Neural cell (in vitro differentiated cells): ENCODE data around the gene ARHGAP10. TPM values are rescaled to one million over a fixed set of nuclear protein-coding genes. Genes with fewer than 3 reads are reported as not detected.

Experiments used
- H2AFZ ChIP-seq: fragments of 200-600, 300-800 bp; sonication (generic), shearing (Covaris generic); 2 replicates; pipeline ENCODE4 v1.6.0; 2014; ENCODE audit warnings: low read depth, mild to moderate bottlenecking, antibody characterized with exemption, low read length, moderate library complexity
- H3F3A ChIP-seq: fragments of 200-600 bp; shearing (Covaris generic); 2 replicates; pipeline ENCODE4 v1.6.1; 2016; ENCODE audit warnings: mild to moderate bottlenecking, moderate library complexity, mixed read lengths, antibody characterized with exemption, low read length; ENCODE audit not compliant: insufficient read depth, poor library complexity, severe bottlenecking
- H3K27ac ChIP-seq: fragments of 200-600, 300-800 bp; sonication (generic), shearing (Covaris generic); 2 replicates; pipeline ENCODE4 v1.5.1; 2014; ENCODE audit warnings: mild to moderate bottlenecking, low read length, moderate library complexity
- H3K27me3 ChIP-seq: fragments of 300-800, 200-600 bp; sonication (generic), shearing (Covaris generic); 2 replicates; pipeline ENCODE4 v1.6.0; 2014; ENCODE audit warnings: mild to moderate bottlenecking, low read depth, low read length, moderate library complexity; ENCODE audit not compliant: insufficient read depth
- H3K36me3 ChIP-seq: fragments of 300-800, 200-600 bp; sonication (generic), shearing (Covaris generic); 2 replicates; pipeline ENCODE4 v1.5.1; 2014; ENCODE audit warnings: mild to moderate bottlenecking, antibody characterized with exemption, low read length, moderate library complexity; ENCODE audit not compliant: insufficient read depth
- H3K4me2 ChIP-seq: fragments of 300-800, 200-600 bp; sonication (generic), shearing (Covaris generic); 2 replicates; pipeline ENCODE4 v1.6.0; 2014; ENCODE audit warnings: mild to moderate bottlenecking, low read length
- H3K4me3 ChIP-seq: fragments of 300-800, 200-600 bp; sonication (generic), shearing (Covaris generic); 2 replicates; pipeline ENCODE4 v1.5.1; 2014; ENCODE audit warnings: mild to moderate bottlenecking, low read length, moderate library complexity
- H3K79me2 ChIP-seq: fragments of 200-600 bp; shearing (Covaris generic); replicated peaks from 2 replicates; pipeline ENCODE4 v1.6.0; 2014; ENCODE audit warnings: mild to moderate bottlenecking, low read length, moderate library complexity; ENCODE audit not compliant: insufficient read depth
- H3K9ac ChIP-seq: fragments of 300-800, 200-600 bp; sonication (generic), shearing (Covaris generic); 2 replicates; pipeline ENCODE4 v1.6.1; 2016; ENCODE audit warnings: mild to moderate bottlenecking, low read length, mixed read lengths
- H3K9me2 ChIP-seq: fragments of 200-600 bp; shearing (Covaris generic); 2 replicates; pipeline ENCODE4 v1.6.1; 2016; ENCODE audit warnings: mild to moderate bottlenecking, low read length, mixed read lengths; ENCODE audit not compliant: insufficient read depth
- H3K9me3 ChIP-seq: fragments of 200-600, 300-800 bp; sonication (generic), shearing (Covaris generic); 2 replicates; pipeline ENCODE4 v1.6.1; 2016; ENCODE audit warnings: mild to moderate bottlenecking, mixed run types, low read length, moderate library complexity, mixed read lengths
- H4K20me1 ChIP-seq: fragments of 200-600 bp; shearing (Covaris generic); 2 replicates; pipeline ENCODE4 v1.6.1; 2016; ENCODE audit warnings: mild to moderate bottlenecking, mixed run types; ENCODE audit not compliant: insufficient read depth
- CTCF ChIP-seq: fragments of 450-650 bp; IDR thresholded peaks from 2 replicates; pipeline ENCODE4 v1.5.1; 2014; ENCODE audit warnings: antibody characterized with exemption, mild to moderate bottlenecking, moderate library complexity; ENCODE audit not compliant: poor library complexity, severe bottlenecking
- EP300 ChIP-seq: fragments of 450-650 bp; conservative IDR thresholded peaks from 2 replicates; pipeline ENCODE4 v1.6.1; 2014; ENCODE audit warnings: antibody characterized with exemption, mild to moderate bottlenecking, moderate library complexity; ENCODE audit not compliant: poor library complexity, severe bottlenecking
- EZH2 ChIP-seq: fragments of 200-600, 300-800 bp; shearing (Covaris generic), sonication (generic); IDR thresholded peaks from 2 replicates; pipeline ENCODE4 v1.6.1; 2014; ENCODE audit warnings: antibody characterized with exemption, low read length, borderline replicate concordance, mild to moderate bottlenecking; ENCODE audit not compliant: insufficient read depth, poor library complexity, severe bottlenecking
- MXI1 ChIP-seq: fragments of 450-650 bp; conservative IDR thresholded peaks from 2 replicates; pipeline ENCODE4 v1.6.1; 2014; ENCODE audit warnings: antibody characterized with exemption, mild to moderate bottlenecking; ENCODE audit not compliant: poor library complexity, severe bottlenecking
- POLR2AphosphoS5 ChIP-seq: IDR thresholded peaks from 2 replicates; pipeline ENCODE4 v1.6.1; 2012
- RAD21 ChIP-seq: fragments of 450-650 bp; conservative IDR thresholded peaks from 2 replicates; pipeline ENCODE4 v1.6.1; 2014; ENCODE audit warnings: antibody characterized with exemption, mild to moderate bottlenecking, moderate library complexity
- REST ChIP-seq: IDR thresholded peaks from 2 replicates; pipeline ENCODE4 v1.6.1; 2012; ENCODE audit warnings: borderline replicate concordance
- SMC3 ChIP-seq: fragments of 450-650 bp; conservative IDR thresholded peaks from 2 replicates; pipeline ENCODE4 v1.6.1; 2014; ENCODE audit warnings: antibody characterized with exemption, mild to moderate bottlenecking, moderate library complexity; ENCODE audit not compliant: poor library complexity
- TAF1 ChIP-seq: IDR thresholded peaks from 2 replicates; pipeline ENCODE4 v1.6.1; 2012; ENCODE audit warnings: low read depth
- polyA plus RNA-seq: library from polyadenylated mRNA; depleted of rRNA; stranded (reverse); fragments of >200 nt; gene quantifications from 2 replicates; pipeline ENCODE4 v1.2.3, GENCODE V29; 2014

The ARHGAP10 gene
- polyA plus RNA-seq, 1 donor from 2014 or later = 1.2 TPM

GRCh38 chr4:148061141-148061481 lies 329.2 kb downstream of the ARHGAP10 start:
- no peak overlapping the region for H3K27ac ChIP-seq
- no peak overlapping the region for H3K4me3 ChIP-seq
- no peaks in the 10 kb centered on the region for H4K20me1 ChIP-seq
- no peak overlapping the region for H3K9ac ChIP-seq
- no peaks in the 10 kb centered on the region for H3K27me3 ChIP-seq
- H3K9me3 ChIP-seq = no peaks in the 10 kb centered on the region
- H3K36me3 ChIP-seq = no peaks in the 10 kb centered on the region
- H3K79me2 ChIP-seq = no peaks in the 10 kb centered on the region
- no peaks in the 10 kb centered on the region for H3K9me2 ChIP-seq
- no peaks in the 10 kb centered on the region for H3F3A ChIP-seq
- no peak overlapping the region for H3K4me2 ChIP-seq
- H2AFZ ChIP-seq = no peak overlapping the region
- TF ChIP-seq SMC3 = no peak
- TF ChIP-seq CTCF = no peak
- TF ChIP-seq RAD21 = no peak
- no peak for TF ChIP-seq EP300
- TF ChIP-seq REST = no peak
- no peak for TF ChIP-seq MXI1
- TF ChIP-seq TAF1 = no peak
- TF ChIP-seq POLR2AphosphoS5 = no peak
- TF ChIP-seq EZH2 = no peak

DNA sequence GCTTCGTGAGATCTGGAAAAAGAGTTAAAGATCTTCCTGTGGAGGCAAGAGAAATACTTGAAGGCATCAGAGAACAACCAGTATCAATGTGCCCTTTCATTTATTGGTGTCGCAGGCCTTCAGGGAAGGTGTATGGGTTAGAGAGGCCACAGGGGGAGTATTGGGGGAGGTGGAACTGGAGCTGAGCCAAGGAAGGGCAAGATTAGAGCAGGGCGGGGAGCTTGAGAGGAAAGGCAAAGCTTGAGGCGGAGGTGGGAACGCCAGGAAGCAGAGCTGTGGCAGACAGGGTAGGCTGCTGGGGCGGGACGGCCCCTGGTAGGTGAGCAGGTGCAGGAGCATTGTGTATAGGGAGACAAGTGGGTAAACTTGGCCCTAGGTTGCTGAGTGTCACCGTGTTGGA lies 329.9 kb downstream of the ARHGAP10 start:
- H3F3A ChIP-seq = no peaks in the 10 kb centered on the region
- no peaks in the 10 kb centered on the region for H3K79me2 ChIP-seq
- no peak overlapping the region for H3K9ac ChIP-seq
- H3K27me3 ChIP-seq = no peaks in the 10 kb centered on the region
- H3K9me3 ChIP-seq = no peaks in the 10 kb centered on the region
- H3K27ac ChIP-seq = no peak overlapping the region
- H2AFZ ChIP-seq = no peak overlapping the region
- H3K9me2 ChIP-seq = no peaks in the 10 kb centered on the region
- H3K4me2 ChIP-seq = no peak overlapping the region
- H3K36me3 ChIP-seq = no peaks in the 10 kb centered on the region
- no peaks in the 10 kb centered on the region for H4K20me1 ChIP-seq
- H3K4me3 ChIP-seq = no peak overlapping the region
- TF ChIP-seq CTCF = no peak
